Measurements from ENCODE around the gene BCAS3.

- TF ChIP-seq POLR2A (IDR thresholded peaks at IDR 0.05; ENCODE audit: low read depth, low read length) (no peak), TAF1 (IDR thresholded peaks at IDR 0.05; ENCODE audit: low read depth, low read length) (no peak)
Observed at GRCh38 chr17:60770946-60771422, 93.3 kb downstream of the BCAS3 start.
